HG03460 (cell line): Measurements from ENCODE around the gene OR10AD1.
"Not testable (repeated sequence)": the region's sequence is repeated elsewhere in the genome, so short reads cannot be mapped to it uniquely, and the experiment has no call there.

Experiments used
- ATAC-seq: cut with Tn5 transposase; IDR thresholded peaks from one replicate; pipeline ENCODE4 v1.9.1; 2021; ENCODE audit not compliant: unreplicated experiment

OR10AD1 gene

DNA sequence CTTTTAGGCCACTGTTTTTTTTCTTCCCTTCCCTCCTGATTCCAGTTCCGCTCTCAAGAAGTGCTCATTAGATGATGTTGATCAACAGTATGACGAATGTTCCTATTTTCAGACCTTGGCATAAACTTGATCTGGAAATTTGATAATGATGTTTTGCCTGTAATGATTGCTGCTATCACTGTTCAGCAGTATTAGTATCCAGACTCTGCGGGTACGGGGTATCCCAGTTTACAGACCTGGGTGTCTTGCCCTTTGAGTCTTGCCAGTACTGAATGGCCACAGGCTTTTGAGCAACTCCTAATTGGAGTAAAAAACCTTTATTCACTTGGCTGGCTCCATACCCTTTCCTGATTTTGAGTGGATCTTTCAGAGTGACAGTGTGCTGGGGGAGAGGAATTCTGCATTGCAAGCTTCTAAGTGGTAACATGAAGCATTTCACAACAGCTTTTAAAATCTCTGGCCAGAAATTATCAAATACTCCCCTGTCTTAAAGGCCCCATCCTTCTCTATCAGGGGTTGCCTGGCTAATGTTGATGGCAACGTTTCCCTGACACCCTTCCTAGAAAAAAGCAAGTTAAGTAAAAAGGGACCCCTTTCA is 39.8 kb downstream of the OR10AD1 start:
- no peak for ATAC-seq

DNA sequence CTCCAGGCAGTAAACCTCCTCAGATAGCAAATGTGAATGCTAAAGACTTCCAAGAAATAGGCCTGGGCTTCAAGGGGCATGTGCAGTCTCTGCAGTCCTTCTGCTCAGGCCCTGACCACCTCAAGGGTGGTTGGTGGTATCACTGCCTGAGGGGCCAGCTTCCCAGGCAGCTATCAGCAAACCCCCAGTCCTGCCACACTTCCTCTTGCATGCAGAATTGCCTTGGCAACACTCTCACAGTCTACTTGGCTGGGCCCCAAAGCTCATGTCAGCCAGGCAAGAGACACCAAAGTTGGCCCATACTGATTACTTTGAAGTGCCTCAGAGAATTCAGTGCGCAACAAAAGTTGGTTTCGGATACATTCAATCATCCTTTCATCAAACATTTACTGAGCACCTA is 42.3 kb downstream of the OR10AD1 start:
- no peak for ATAC-seq

DNA sequence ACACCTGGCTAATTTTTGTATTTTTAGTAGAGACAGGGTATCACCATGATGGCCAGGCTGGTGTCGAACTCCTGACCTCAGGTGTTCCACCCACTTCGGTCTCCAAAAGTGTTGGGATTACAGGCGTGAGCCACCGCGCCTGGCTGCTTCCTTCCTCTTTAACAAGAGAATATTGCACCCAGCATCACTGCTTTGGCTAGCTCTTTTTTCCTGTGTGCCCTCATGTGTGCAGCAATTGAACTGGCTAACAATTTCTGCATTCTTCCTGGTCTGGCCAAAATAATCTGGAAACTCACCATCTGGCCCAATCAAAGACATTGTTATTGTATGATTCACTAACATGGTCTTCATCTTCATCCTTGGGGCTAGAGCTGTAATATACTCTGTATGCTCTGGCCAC is 43.0 kb downstream of the OR10AD1 start:
- ATAC-seq, result no peak

DNA sequence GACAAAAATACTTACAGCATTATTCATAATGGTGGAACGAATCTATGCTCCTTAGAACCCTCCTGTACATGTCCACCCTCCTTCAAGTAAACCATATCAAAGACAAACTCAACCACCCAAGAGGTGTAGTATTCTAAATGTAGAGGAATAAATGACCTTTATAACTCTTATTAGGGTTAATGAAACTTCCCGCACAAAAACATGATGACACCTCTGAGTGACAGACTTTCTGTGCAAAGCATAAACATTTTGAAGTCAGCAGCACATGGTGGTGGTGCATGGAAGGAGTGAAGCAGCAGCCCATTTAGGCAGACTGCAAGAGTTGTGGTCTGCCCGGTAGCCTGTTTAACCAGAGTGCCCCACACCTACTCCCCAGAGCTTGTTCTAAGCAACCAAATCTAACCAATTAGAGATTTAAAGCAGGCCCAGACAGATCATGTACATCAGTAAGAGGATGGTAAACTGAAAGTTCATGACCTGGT is 45.2 kb downstream of the OR10AD1 start:
- no peak for ATAC-seq

DNA sequence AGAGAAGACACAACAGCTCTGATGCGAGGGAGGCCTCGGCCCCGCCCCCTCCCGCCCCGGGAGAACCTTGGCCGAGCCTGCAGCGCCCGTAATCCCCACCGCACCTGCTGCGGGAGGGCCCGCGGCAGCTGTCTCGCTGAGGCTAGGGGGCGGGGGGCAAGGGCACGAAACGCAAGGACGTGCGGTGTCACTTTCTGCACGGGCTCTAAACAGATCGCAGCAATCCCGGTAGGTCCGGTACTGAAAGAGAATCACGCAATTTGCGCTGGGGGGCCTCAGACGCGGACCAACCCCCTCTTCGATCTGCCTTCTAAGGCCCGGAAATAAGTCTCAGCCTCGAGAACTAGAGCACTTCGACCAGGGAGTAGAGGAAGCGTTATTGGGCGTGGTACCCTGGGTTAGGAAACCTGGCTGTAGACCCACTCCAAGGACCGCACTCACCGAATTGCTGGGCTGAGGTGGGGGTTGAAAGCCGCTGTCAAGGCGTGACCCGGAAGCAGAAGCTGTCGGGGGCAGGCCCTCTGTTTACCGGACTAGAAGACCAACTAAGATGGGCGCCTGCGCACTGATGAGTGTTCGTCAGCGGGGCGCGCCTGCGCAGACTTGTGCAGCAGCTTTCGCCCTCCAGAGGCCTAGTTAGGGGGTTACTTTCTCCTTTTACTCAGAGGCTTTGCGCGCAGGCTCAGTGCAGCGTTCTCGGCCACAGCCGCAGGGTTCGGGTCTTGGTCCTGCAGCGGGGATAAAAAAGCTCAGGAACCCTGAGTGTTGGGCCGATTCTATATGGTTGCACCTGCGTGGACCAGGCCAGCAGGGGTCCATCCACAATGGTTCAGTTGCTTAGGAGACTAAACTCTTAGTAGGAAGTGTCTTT is 45.8 kb downstream of the OR10AD1 start, which contains the start of gene ASB8:
Gene ASB8, minus strand, starts transcription at position 498 of the 871 bp plus-strand sequence. CDS start 4,019 bp downstream, outside the sequence.
- ATAC-seq, result peak; percentile 90

DNA sequence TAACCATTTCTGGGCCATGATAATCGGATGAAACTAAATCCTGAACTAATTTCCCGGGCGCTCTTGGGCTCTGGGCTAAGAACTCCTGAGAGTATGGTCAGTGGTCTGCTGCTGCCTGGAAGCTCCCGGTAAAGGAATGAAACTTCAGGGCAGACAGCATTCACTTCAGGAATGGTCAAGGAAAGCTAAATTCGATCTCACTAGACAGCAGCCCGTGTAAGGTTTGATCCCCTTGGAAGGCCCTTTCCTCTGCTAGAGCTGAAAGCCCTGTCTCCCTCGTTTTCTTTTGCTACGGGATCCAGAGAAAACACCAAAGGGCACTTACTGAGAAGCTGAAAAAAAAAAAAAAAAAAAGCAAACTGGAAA is 46.5 kb downstream of the OR10AD1 start:
- ATAC-seq, result no peak

DNA sequence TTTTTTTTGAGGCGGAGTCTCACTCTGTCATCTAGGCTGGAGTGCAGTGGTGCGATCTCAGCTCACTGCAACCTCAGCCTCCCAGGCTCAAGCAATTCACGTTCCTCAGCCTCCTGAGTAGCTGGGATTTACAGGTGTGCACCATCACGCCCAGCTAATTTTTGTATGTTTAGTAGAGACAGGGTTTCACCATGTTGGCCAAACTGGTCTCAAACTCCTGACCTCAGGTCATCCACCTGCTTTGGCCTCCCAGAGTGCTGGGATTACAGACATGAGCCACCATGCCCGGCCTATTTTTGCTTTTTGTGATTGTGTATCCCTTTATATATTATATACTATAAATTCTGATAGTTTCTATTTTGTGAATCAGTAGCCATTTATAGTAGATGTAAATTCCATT is 47.3 kb downstream of the OR10AD1 start:
- not testable (repeated sequence) for ATAC-seq
